HepG2 (cell line): Measurements from ENCODE around the gene EFNA2. TPM values are rescaled to one million over a fixed set of nuclear protein-coding genes. Genes with fewer than 3 reads are reported as not detected.

Experiments
- DNMT1 ChIP-seq: sonication (generic); formaldehyde crosslinking; IDR thresholded peaks from 2 replicates; pipeline ENCODE4 v1.5.1; 2020; ENCODE audit warnings: mild to moderate bottlenecking, missing genetic modification reagents
- ERF ChIP-seq: IDR thresholded peaks from 2 replicates; pipeline ENCODE4 v1.6.1; 2018; ENCODE audit warnings: missing biosample characterization, missing genetic modification reagents
- FOXK2 ChIP-seq: fragments of 450-650 bp; IDR thresholded peaks from 2 replicates; pipeline ENCODE4 v1.6.1; 2016
- HBP1 ChIP-seq: IDR thresholded peaks from 2 replicates; pipeline ENCODE4 v1.6.1; 2016; ENCODE audit warnings: low read depth, control low read depth
- HNF1B ChIP-seq: sonication (generic); formaldehyde crosslinking; IDR thresholded peaks from 2 replicates; pipeline ENCODE4 v1.5.1; 2020; ENCODE audit warnings: mild to moderate bottlenecking, moderate library complexity, missing genetic modification reagents
- KLF16 ChIP-seq, 2 experiments: sonication (generic) in 1 of 2; formaldehyde crosslinking in 1 of 2; IDR thresholded peaks; 2 replicates each; pipeline versions ENCODE4 v1.6.1 to v1.8.0; 2016 to 2023; ENCODE audit warnings: missing genetic modification reagents in 2 of 2, missing compliant biosample characterization in 1 of 2
- NPAS2 ChIP-seq: sonication (generic); formaldehyde crosslinking; IDR thresholded peaks from 2 replicates; pipeline ENCODE4 v1.8.0; 2022; ENCODE audit warnings: mild to moderate bottlenecking, missing genetic modification reagents, borderline replicate concordance
- RFXANK ChIP-seq: IDR thresholded peaks from 2 replicates; pipeline ENCODE4 v1.6.1; 2016
- SMAD9 ChIP-seq: sonication (generic); formaldehyde crosslinking; IDR thresholded peaks from 2 replicates; pipeline ENCODE4 v1.5.1; 2020; ENCODE audit warnings: mild to moderate bottlenecking, missing genetic modification reagents
- SP2 ChIP-seq: sonication (generic); formaldehyde crosslinking; IDR thresholded peaks from 2 replicates; pipeline ENCODE4 v1.5.1; 2020; ENCODE audit warnings: mild to moderate bottlenecking, missing genetic modification reagents
- ZNF317 ChIP-seq: sonication (generic); formaldehyde crosslinking; IDR thresholded peaks from 2 replicates; pipeline ENCODE4 v1.5.0; 2020; ENCODE audit warnings: mild to moderate bottlenecking, missing genetic modification reagents
- ZNF605 ChIP-seq: sonication (generic); formaldehyde crosslinking; IDR thresholded peaks from 2 replicates; pipeline ENCODE4 v1.8.0; 2022; ENCODE audit warnings: mild to moderate bottlenecking, missing genetic modification reagents
- polyA plus RNA-seq, 8 experiments: library from polyadenylated mRNA; depleted of rRNA in 3 of 8; stranded (reverse) in 7 of 8; unstranded in 1 of 8; fragments of >200 nt; fragmentation: Illumina TruSeq in 4 of 8; extraction: Trizol in 4 of 8; gene quantifications; 2 replicates each; pipeline versions ENCODE4 v1.2.1 to v1.2.3, GENCODE V29; 2011 to 2016; ENCODE audit warnings: low read depth in 4 of 8, missing spikeins in 1 of 8, mixed read lengths in 1 of 8; ENCODE audit not compliant: insufficient read depth in 1 of 8
- total RNA-seq, 5 experiments: library from RNA; depleted of rRNA; stranded (reverse); fragments of >200 nt; fragmentation: Illumina TruSeq; extraction: Trizol; gene quantifications; 2 replicates each; pipeline ENCODE4 v1.2.3, GENCODE V29; 2016; ENCODE audit warnings: low read depth in 1 of 5
- TF ChIP-seq, protein P1 (sequence below), 2 experiments: sonication (generic) in 1 of 2; formaldehyde crosslinking in 1 of 2; IDR thresholded peaks; 2 replicates each; pipeline versions ENCODE4 v1.6.1 to v1.9.0; 2014 to 2022; ENCODE audit warnings: antibody characterized with exemption in 1 of 2, borderline replicate concordance in 1 of 2, inconsistent platforms in 1 of 2, low read depth in 1 of 2, missing genetic modification reagents in 1 of 2
- TF ChIP-seq, protein P2 (sequence below): sonication (generic); formaldehyde crosslinking; IDR thresholded peaks from 2 replicates; pipeline ENCODE4 v1.4.0; 2020; ENCODE audit warnings: mild to moderate bottlenecking, missing genetic modification reagents
- TF ChIP-seq, protein P3 (sequence below): sonication (generic); formaldehyde crosslinking; IDR thresholded peaks from 2 replicates; pipeline ENCODE4 v1.5.1; 2020; ENCODE audit warnings: missing genetic modification reagents, mild to moderate bottlenecking, borderline replicate concordance

Gene EFNA2
- total and polyA plus RNA-seq, 2 of the 13 experiments (the other 11 are each of a cell fraction or from before 2014, with no cell fraction given): 6.0 to 9.9 TPM

DNA sequence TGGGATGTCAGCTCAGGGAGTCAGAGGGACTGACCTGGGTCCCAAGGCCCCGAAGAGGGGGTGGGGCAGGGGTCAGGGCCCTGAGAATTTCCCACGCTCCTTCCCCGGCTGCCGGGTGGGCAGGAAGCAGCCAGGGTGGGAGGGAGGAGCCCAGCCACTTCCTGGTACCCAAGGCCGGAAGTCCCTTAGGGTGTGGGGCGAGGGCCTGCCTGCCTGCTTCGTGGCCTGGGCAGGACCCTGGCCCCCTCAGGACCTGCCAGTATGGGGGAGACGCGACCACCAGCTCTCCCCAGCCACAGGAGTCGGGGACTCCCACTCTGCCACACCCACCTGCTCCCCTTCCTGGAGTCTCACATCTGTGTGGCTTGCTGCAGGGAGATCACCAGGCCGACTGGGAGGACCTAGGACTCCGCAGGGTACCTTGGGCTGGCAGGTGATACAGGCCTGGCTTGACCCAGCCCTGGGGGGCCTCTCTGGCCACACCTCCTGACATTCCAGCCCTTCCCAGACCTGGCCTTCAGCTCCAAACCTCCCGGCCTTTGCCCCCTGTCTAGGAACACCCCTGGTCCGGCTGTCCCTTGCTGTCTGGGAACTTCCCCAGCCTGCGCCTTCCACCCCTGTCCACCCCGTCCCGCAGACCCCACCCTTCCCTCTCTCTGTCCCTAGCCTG lies 26.3 kb upstream of the EFNA2 start (continued):
- TF ChIP-seq, protein P1, sequence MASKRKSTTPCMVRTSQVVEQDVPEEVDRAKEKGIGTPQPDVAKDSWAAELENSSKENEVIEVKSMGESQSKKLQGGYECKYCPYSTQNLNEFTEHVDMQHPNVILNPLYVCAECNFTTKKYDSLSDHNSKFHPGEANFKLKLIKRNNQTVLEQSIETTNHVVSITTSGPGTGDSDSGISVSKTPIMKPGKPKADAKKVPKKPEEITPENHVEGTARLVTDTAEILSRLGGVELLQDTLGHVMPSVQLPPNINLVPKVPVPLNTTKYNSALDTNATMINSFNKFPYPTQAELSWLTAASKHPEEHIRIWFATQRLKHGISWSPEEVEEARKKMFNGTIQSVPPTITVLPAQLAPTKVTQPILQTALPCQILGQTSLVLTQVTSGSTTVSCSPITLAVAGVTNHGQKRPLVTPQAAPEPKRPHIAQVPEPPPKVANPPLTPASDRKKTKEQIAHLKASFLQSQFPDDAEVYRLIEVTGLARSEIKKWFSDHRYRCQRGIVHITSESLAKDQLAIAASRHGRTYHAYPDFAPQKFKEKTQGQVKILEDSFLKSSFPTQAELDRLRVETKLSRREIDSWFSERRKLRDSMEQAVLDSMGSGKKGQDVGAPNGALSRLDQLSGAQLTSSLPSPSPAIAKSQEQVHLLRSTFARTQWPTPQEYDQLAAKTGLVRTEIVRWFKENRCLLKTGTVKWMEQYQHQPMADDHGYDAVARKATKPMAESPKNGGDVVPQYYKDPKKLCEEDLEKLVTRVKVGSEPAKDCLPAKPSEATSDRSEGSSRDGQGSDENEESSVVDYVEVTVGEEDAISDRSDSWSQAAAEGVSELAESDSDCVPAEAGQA (IDR thresholded peaks at IDR 0.05; ENCODE audit: low read depth): no peak
- TF ChIP-seq, protein P1 (CRISPR knock-in tag; IDR thresholded peaks at IDR 0.05; ENCODE audit: borderline replicate concordance): no peak
- TF ChIP-seq, protein P2, sequence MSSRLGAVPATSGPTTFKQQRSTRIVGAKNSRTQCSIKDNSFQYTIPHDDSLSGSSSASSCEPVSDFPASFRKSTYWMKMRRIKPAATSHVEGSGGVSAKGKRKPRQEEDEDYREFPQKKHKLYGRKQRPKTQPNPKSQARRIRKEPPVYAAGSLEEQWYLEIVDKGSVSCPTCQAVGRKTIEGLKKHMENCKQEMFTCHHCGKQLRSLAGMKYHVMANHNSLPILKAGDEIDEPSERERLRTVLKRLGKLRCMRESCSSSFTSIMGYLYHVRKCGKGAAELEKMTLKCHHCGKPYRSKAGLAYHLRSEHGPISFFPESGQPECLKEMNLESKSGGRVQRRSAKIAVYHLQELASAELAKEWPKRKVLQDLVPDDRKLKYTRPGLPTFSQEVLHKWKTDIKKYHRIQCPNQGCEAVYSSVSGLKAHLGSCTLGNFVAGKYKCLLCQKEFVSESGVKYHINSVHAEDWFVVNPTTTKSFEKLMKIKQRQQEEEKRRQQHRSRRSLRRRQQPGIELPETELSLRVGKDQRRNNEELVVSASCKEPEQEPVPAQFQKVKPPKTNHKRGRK (CRISPR knock-in tag): no peak
- TF ChIP-seq NPAS2 (CRISPR knock-in tag): no peak
- peak; percentile 51; the same call in 1 of the 2 replicates for TF ChIP-seq ZNF317 (CRISPR knock-in tag)
- 0 out of 2 replicates have a peak, but pooled peaks have one; percentile 67 for TF ChIP-seq SP2 (CRISPR knock-in tag)
- TF ChIP-seq SMAD9 (CRISPR knock-in tag): no peak
- TF ChIP-seq, protein P3, sequence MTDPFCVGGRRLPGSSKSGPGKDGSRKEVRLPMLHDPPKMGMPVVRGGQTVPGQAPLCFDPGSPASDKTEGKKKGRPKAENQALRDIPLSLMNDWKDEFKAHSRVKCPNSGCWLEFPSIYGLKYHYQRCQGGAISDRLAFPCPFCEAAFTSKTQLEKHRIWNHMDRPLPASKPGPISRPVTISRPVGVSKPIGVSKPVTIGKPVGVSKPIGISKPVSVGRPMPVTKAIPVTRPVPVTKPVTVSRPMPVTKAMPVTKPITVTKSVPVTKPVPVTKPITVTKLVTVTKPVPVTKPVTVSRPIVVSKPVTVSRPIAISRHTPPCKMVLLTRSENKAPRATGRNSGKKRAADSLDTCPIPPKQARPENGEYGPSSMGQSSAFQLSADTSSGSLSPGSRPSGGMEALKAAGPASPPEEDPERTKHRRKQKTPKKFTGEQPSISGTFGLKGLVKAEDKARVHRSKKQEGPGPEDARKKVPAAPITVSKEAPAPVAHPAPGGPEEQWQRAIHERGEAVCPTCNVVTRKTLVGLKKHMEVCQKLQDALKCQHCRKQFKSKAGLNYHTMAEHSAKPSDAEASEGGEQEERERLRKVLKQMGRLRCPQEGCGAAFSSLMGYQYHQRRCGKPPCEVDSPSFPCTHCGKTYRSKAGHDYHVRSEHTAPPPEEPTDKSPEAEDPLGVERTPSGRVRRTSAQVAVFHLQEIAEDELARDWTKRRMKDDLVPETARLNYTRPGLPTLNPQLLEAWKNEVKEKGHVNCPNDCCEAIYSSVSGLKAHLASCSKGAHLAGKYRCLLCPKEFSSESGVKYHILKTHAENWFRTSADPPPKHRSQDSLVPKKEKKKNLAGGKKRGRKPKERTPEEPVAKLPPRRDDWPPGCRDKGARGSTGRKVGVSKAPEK (CRISPR knock-in tag): peak; percentile 73; the same call in 1 of the 2 replicates
- no peak for TF ChIP-seq DNMT1 (CRISPR knock-in tag)
- 0 out of 2 replicates have a peak, but pooled peaks have one; percentile 14 for TF ChIP-seq FOXK2
- TF ChIP-seq HBP1 (CRISPR knock-in tag): no peak
- peak; percentile 81; the same call in 1 of the 2 replicates for TF ChIP-seq ERF (CRISPR knock-in tag)
- TF ChIP-seq KLF16 (CRISPR knock-in tag; IDR thresholded peaks at IDR 0.05): peak in 1 of 2 experiments; percentile 26; a peak in 1 of 4 replicates
- TF ChIP-seq HNF1B (CRISPR knock-in tag): peak; percentile 78
- TF ChIP-seq ZNF605 (CRISPR knock-in tag): peak; percentile 75
- TF ChIP-seq RFXANK (CRISPR knock-in tag): no peak
